Caco-2 (cell line): ENCODE results near the gene PLSCR1. TPM values are rescaled to one million over a fixed set of nuclear protein-coding genes. Genes with fewer than 3 reads are reported as not detected.

Experiments used
- BruUV-seq: library from RNA; stranded (reverse); fragments of 400-500 nt; replicated peaks from 2 replicates; lab custom pipeline; 2021; lab: Mats Ljungman, UMichigan
- CTCF ChIA-PET: fragments of 300-600 bp; sonication (Branson Sonifier 250); formaldehyde crosslinking; loops from one replicate; lab custom pipeline; 2022; ENCODE audit warnings: antibody characterized with exemption; lab: Charles Lee
- POLR2A ChIA-PET: fragments of 300-600 bp; sonication (Branson Sonifier 250); formaldehyde crosslinking; loops from one replicate; lab custom pipeline; 2022; ENCODE audit warnings: antibody characterized with exemption; lab: Charles Lee
- DNase-seq, 2 experiments: peaks; one replicate each; pipeline versions ENCODE4 v3.0.0 to v3.0.0-alpha.2; 2020 to 2022
- H3K27me3 ChIP-seq: replicated peaks from 2 replicates; pipeline ENCODE4 v1.6.0; 2011; ENCODE audit warnings: low read length; ENCODE audit not compliant: control insufficient read depth, insufficient read depth
- H3K36me3 ChIP-seq: 2 replicates; pipeline ENCODE4 v1.5.1; 2011; ENCODE audit warnings: low read length; ENCODE audit not compliant: control insufficient read depth, insufficient read depth
- H3K4me1 ChIP-seq: fragments of 250-450 bp; sonication (Bioruptor Pico); 2 replicates; pipeline ENCODE4 v1.5.1; 2020; ENCODE audit warnings: mild to moderate bottlenecking
- H3K4me3 ChIP-seq: 2 replicates; pipeline ENCODE4 v1.5.1; 2011; ENCODE audit warnings: low read depth, mild to moderate bottlenecking, control low read depth, low read length
- H3K9me3 ChIP-seq: fragments of 250-450 bp; sonication (Bioruptor Pico); 2 replicates; pipeline ENCODE4 v1.5.1; 2020; ENCODE audit warnings: mild to moderate bottlenecking, moderate library complexity
- H3K27ac Mint-ChIP-seq: one replicate; pipeline ENCODE4 v1.8.0; 2022; ENCODE audit warnings: mixed read lengths; ENCODE audit not compliant: unreplicated experiment
- H3K27me3 Mint-ChIP-seq: one replicate; pipeline ENCODE4 v1.8.0; 2022; ENCODE audit warnings: mixed read lengths; ENCODE audit not compliant: insufficient read depth, unreplicated experiment
- H3K36me3 Mint-ChIP-seq: one replicate; pipeline ENCODE4 v1.8.0; 2022; ENCODE audit warnings: mild to moderate bottlenecking, mixed read lengths; ENCODE audit not compliant: insufficient read depth, unreplicated experiment
- H3K4me1 Mint-ChIP-seq: one replicate; pipeline ENCODE4 v1.8.0; 2022; ENCODE audit warnings: low read depth, mixed read lengths; ENCODE audit not compliant: unreplicated experiment
- H3K4me3 Mint-ChIP-seq: one replicate; pipeline ENCODE4 v1.8.0; 2022; ENCODE audit warnings: mild to moderate bottlenecking, moderate library complexity, mixed read lengths; ENCODE audit not compliant: unreplicated experiment
- H3K9me3 Mint-ChIP-seq: one replicate; pipeline ENCODE4 v1.8.0; 2022; ENCODE audit warnings: mixed read lengths; ENCODE audit not compliant: unreplicated experiment
- CTCF ChIP-seq, 2 experiments: fragments of 200-600 bp in 1 of 2; IDR thresholded peaks; 1 replicate in 1 of 2; 2 replicates in 1 of 2; pipeline versions ENCODE4 v1.5.1 to v1.8.0; 2011 to 2022; ENCODE audit warnings: antibody characterized with exemption in 1 of 2, control low read depth in 1 of 2, inconsistent platforms in 1 of 2, low read depth in 1 of 2, low read length in 1 of 2, mild to moderate bottlenecking in 1 of 2, moderate library complexity in 1 of 2; ENCODE audit not compliant: insufficient read depth in 1 of 2, severe bottlenecking in 1 of 2, unreplicated experiment in 1 of 2
- intact Hi-C: fragments of 100-400 bp; cut with micrococcal nuclease; formaldehyde crosslinking; loops from one replicate; pipeline ENCODE4 v1.10.0; 2022; ENCODE audit not compliant: unreplicated experiment
- total RNA-seq: library from RNA; stranded (reverse); gene quantifications from 2 replicates; pipeline ENCODE4 v1.2.3, GENCODE V29; 2022

Gene PLSCR1
- total RNA-seq, 1 experiment from 2014 or later, result 116 TPM

GRCh38 chr3:146502887-146503460 lies 41.4 kb downstream of the PLSCR1 start:
- no peak for DNase-seq
- H3K9me3 Mint-ChIP-seq, result no peaks in the 10 kb centered on the region
- Histone ChIP-seq H3K4me1 (peaks cover 25% of the 10 kb centered on the region; the same call in 1 of the 2 replicates), H3K27me3 (no peaks in the 10 kb centered on the region), H3K9me3 (no peaks in the 10 kb centered on the region), H3K36me3 (no peaks in the 10 kb centered on the region), H3K4me3 (no peak overlapping the region)
- H3K27me3 Mint-ChIP-seq, result no peaks in the 10 kb centered on the region
- H3K4me3 Mint-ChIP-seq, result no peak overlapping the region
- peaks cover 17% of the 10 kb centered on the region for H3K4me1 Mint-ChIP-seq
- H3K27ac Mint-ChIP-seq, result peak overlapping the region; percentile 43
- ChIA-PET CTCF (no interaction called here), POLR2A (no interaction called here)
- intact Hi-C loops, result loop anchor here (1.0 kb wide), 1 partner anchor 74 kb away; no protein-coding TSS in a partner anchor
- no TSS peak for BruUV-seq
- no peak for TF ChIP-seq CTCF (IDR thresholded peaks at IDR 0.05; ENCODE audit: insufficient read depth in 1 of 2, low read depth in 1 of 2, low read length in 1 of 2, severe bottlenecking in 1 of 2, unreplicated experiment in 1 of 2)
- no peaks in the 10 kb centered on the region for H3K36me3 Mint-ChIP-seq

GRCh38 chr3:146501752-146502151 lies 42.7 kb downstream of the PLSCR1 start:
- BruUV-seq, result no TSS peak
- ChIA-PET POLR2A (no interaction called here), CTCF (no interaction called here)

GRCh38 chr3:146499701-146500100 lies 44.7 kb downstream of the PLSCR1 start:
- Histone ChIP-seq H3K27me3 (no peaks in the 10 kb centered on the region), H3K4me3 (no peak overlapping the region), H3K9me3 (no peaks in the 10 kb centered on the region), H3K4me1 (peaks cover 17% of the 10 kb centered on the region; the same call in 1 of the 2 replicates), H3K36me3 (no peaks in the 10 kb centered on the region)
- H3K4me1 Mint-ChIP-seq, result peaks cover 17% of the 10 kb centered on the region
- no peak for DNase-seq
- no peaks in the 10 kb centered on the region for H3K9me3 Mint-ChIP-seq
- H3K27ac Mint-ChIP-seq, result no peak overlapping the region
- H3K36me3 Mint-ChIP-seq, result no peaks in the 10 kb centered on the region
- CTCF ChIA-PET, result no interaction called here
- no peak for TF ChIP-seq CTCF (IDR thresholded peaks at IDR 0.05; ENCODE audit: insufficient read depth in 1 of 2, low read depth in 1 of 2, low read length in 1 of 2, severe bottlenecking in 1 of 2, unreplicated experiment in 1 of 2)
- intact Hi-C loops, result no loop called here
- POLR2A ChIA-PET, result no interaction called here
- no peak overlapping the region for H3K4me3 Mint-ChIP-seq
- BruUV-seq, result no TSS peak
- H3K27me3 Mint-ChIP-seq, result no peaks in the 10 kb centered on the region

More at GRCh38 chr3:146501752-146502151, 42.7 kb downstream of the PLSCR1 start:
- Histone ChIP-seq H3K27me3 (no peaks in the 10 kb centered on the region), H3K4me1 (peaks cover 18% of the 10 kb centered on the region; the same call in 1 of the 2 replicates), H3K9me3 (no peaks in the 10 kb centered on the region), H3K36me3 (no peaks in the 10 kb centered on the region), H3K4me3 (no peak overlapping the region)
- H3K4me1 Mint-ChIP-seq, result peaks cover 17% of the 10 kb centered on the region
- no peaks in the 10 kb centered on the region for H3K36me3 Mint-ChIP-seq
- no peaks in the 10 kb centered on the region for H3K27me3 Mint-ChIP-seq
- H3K4me3 Mint-ChIP-seq, result no peak overlapping the region
- TF ChIP-seq CTCF (IDR thresholded peaks at IDR 0.05; ENCODE audit: insufficient read depth in 1 of 2, low read depth in 1 of 2, low read length in 1 of 2, severe bottlenecking in 1 of 2, unreplicated experiment in 1 of 2), result no peak
- intact Hi-C loops, result no loop called here
- no peaks in the 10 kb centered on the region for H3K9me3 Mint-ChIP-seq
- DNase-seq, result no peak
- no peak overlapping the region for H3K27ac Mint-ChIP-seq
